AML-193 (cell line): ENCODE measurements around the gene DLL1.
"Not testable (repeated sequence)": the region's sequence is repeated elsewhere in the genome, so short reads cannot be mapped to it uniquely, and the experiment has no call there.

Experiments used
- DNase-seq, 2 experiments: peaks; one replicate each; lab custom pipeline; 2025; lab: John Stamatoyannopoulos, UW

DLL1 gene

GRCh38 chr6:170266061-170266825, 24.6 kb downstream of the DLL1 start:
- DNase-seq, result no peak

- no peak for DNase-seq
Measured at GRCh38 chr6:170265655-170266054, 25.2 kb downstream of the DLL1 start.

- DNase-seq, result not testable (repeated sequence)
Measured at GRCh38 chr6:170264644-170265043, 26.2 kb downstream of the DLL1 start.

GRCh38 chr6:170264086-170264485, 26.8 kb downstream of the DLL1 start:
- DNase-seq, result no peak

- no peak for DNase-seq
Measured at GRCh38 chr6:170263410-170263809, 27.5 kb downstream of the DLL1 start.

- no peak for DNase-seq
Measured at GRCh38 chr6:170262489-170263088, 28.3 kb downstream of the DLL1 start.

- no peak for DNase-seq
Measured at GRCh38 chr6:170261643-170262488, 29.0 kb downstream of the DLL1 start.

GRCh38 chr6:170260686-170261085, 30.2 kb downstream of the DLL1 start:
- DNase-seq, result no peak

- DNase-seq, result no peak
Measured at GRCh38 chr6:170259278-170259677, 31.6 kb downstream of the DLL1 start.

GRCh38 chr6:170258407-170258806, 32.5 kb downstream of the DLL1 start:
- no peak for DNase-seq

- no peak for DNase-seq
Measured at GRCh38 chr6:170257376-170257775, 33.5 kb downstream of the DLL1 start.

GRCh38 chr6:170256641-170257040, 34.2 kb downstream of the DLL1 start:
- no peak for DNase-seq

GRCh38 chr6:170255426-170256125, 35.3 kb downstream of the DLL1 start:
- DNase-seq, result no peak

GRCh38 chr6:170254315-170255213, 36.3 kb downstream of the DLL1 start:
- no peak for DNase-seq

- no peak for DNase-seq
Measured at GRCh38 chr6:170253910-170254269, 37.0 kb downstream of the DLL1 start.

GRCh38 chr6:170253226-170253909, 37.5 kb downstream of the DLL1 start:
- no peak for DNase-seq

GRCh38 chr6:170251776-170252571, 38.9 kb downstream of the DLL1 start:
- DNase-seq, result no peak

- DNase-seq, result no peak
Measured at GRCh38 chr6:170250981-170251775, 39.7 kb downstream of the DLL1 start.

GRCh38 chr6:170250455-170250854, 40.4 kb downstream of the DLL1 start:
- no peak for DNase-seq
